ENCODE measurements around the gene TRPM7.
"Not testable (repeated sequence)": the region's sequence is repeated elsewhere in the genome, so short reads cannot be mapped to it uniquely, and the experiment has no call there.

TRPM7 gene

GRCh38 chr15:50633653-50634052, 52.9 kb downstream of the TRPM7 start:
- TF ChIP-seq PAX5 (IDR thresholded peaks at IDR 0.05; ENCODE audit: insufficient read depth, low read length, severe bottlenecking): no peak
- no peak for TF ChIP-seq POLR2AphosphoS5 (IDR thresholded peaks at IDR 0.05; ENCODE audit: low read depth, low read length)
- no peak for TF ChIP-seq SPI1 (IDR thresholded peaks at IDR 0.05; ENCODE audit: low read depth, low read length)
- no peak for TF ChIP-seq POU2F2 (IDR thresholded peaks at IDR 0.05; ENCODE audit: low read depth, low read length)
- no peak for TF ChIP-seq TAF1 (IDR thresholded peaks at IDR 0.05; ENCODE audit: low read depth, low read length)
- no peak for TF ChIP-seq POLR2A (IDR thresholded peaks at IDR 0.05; ENCODE audit: low read depth, low read length)
- no peak for DNase-seq (ENCODE audit: insufficient read length, low spot score)
- no peak for FAIRE-seq

GRCh38 chr15:50628421-50628820, 58.2 kb downstream of the TRPM7 start:
- no peak for DNase-seq (ENCODE audit: insufficient read length, low spot score)
- TF ChIP-seq TAF1 (IDR thresholded peaks at IDR 0.05; ENCODE audit: low read depth, low read length): no peak
- TF ChIP-seq POLR2A (IDR thresholded peaks at IDR 0.05; ENCODE audit: low read depth, low read length): no peak
- no peak for TF ChIP-seq SPI1 (IDR thresholded peaks at IDR 0.05; ENCODE audit: low read depth, low read length)
- TF ChIP-seq POLR2AphosphoS5 (IDR thresholded peaks at IDR 0.05; ENCODE audit: low read depth, low read length): no peak
- no peak for TF ChIP-seq PAX5 (IDR thresholded peaks at IDR 0.05; ENCODE audit: insufficient read depth, low read length, severe bottlenecking)
- TF ChIP-seq POU2F2 (IDR thresholded peaks at IDR 0.05; ENCODE audit: low read depth, low read length): no peak
- no peak for FAIRE-seq

- DNase-seq (ENCODE audit: insufficient read length, low spot score) (no peak), FAIRE-seq (no peak)
- TF ChIP-seq POU2F2 (IDR thresholded peaks at IDR 0.05; ENCODE audit: low read depth, low read length): no peak
- TF ChIP-seq TAF1 (IDR thresholded peaks at IDR 0.05; ENCODE audit: low read depth, low read length): no peak
- TF ChIP-seq POLR2AphosphoS5 (IDR thresholded peaks at IDR 0.05; ENCODE audit: low read depth, low read length): no peak
- no peak for TF ChIP-seq POLR2A (IDR thresholded peaks at IDR 0.05; ENCODE audit: low read depth, low read length)
- no peak for TF ChIP-seq SPI1 (IDR thresholded peaks at IDR 0.05; ENCODE audit: low read depth, low read length)
- TF ChIP-seq PAX5 (IDR thresholded peaks at IDR 0.05; ENCODE audit: insufficient read depth, low read length, severe bottlenecking): no peak
These were observed 59.1 kb downstream of the TRPM7 start for GRCh38 chr15:50627351-50628055.

DNA sequence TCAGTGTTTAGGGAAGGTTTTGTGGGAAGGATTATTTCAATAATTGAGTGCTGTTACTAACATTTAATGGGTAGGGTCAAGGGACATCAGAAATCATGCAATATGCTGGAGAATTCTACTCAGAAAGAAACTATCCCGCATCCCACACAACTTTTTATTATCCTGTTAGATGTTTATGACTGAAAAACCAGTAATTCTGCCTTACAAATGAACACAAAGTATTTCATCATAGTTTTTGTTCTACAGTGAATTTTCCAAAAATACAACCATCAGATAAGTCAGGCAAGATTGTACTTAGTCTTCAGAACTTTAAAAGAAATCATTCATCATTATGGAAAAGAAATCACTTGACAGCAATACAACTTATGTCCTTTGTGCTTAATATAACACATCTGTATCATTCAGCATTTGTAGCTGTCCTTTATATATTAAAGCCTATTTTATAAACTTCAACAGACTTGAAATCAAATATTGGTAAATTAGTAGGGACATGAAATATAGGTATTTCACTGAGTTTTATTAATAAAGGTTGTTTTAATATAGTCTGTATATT, 61.9 kb downstream of the TRPM7 start:
- TF ChIP-seq POLR2A (IDR thresholded peaks at IDR 0.05; ENCODE audit: low read depth, low read length) (no peak), POU2F2 (IDR thresholded peaks at IDR 0.05; ENCODE audit: low read depth, low read length) (no peak), PAX5 (IDR thresholded peaks at IDR 0.05; ENCODE audit: insufficient read depth, low read length, severe bottlenecking) (no peak), TAF1 (IDR thresholded peaks at IDR 0.05; ENCODE audit: low read depth, low read length) (no peak), SPI1 (IDR thresholded peaks at IDR 0.05; ENCODE audit: low read depth, low read length) (no peak), POLR2AphosphoS5 (IDR thresholded peaks at IDR 0.05; ENCODE audit: low read depth, low read length) (no peak)
- FAIRE-seq (no peak), DNase-seq (ENCODE audit: insufficient read length, low spot score) (no peak)

GRCh38 chr15:50622361-50622943, 64.1 kb downstream of the TRPM7 start:
- not testable (repeated sequence) for DNase-seq (ENCODE audit: insufficient read length, low spot score); FAIRE-seq

GRCh38 chr15:50616960-50617359, 69.6 kb downstream of the TRPM7 start:
- DNase-seq (ENCODE audit: insufficient read length, low spot score); FAIRE-seq: not testable (repeated sequence)

DNA sequence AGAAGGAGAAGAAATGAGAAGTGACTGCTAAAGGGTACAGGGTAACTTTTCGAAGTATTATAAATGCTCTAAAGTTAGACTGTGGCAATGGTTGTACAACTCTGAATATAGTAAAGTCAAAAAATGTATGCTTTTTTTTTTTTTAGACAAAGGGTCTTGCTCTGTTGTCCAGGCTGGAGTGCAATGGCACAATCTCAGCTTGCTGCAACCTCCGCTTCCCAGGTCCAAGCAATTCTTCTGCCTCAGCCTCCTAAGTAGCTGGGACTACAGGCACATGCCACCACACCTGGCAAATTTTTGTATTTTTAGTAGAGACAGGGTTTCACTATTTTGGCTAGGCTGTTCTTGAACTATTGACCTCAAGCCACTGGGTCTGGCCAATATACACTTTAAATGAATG, 70.0 kb downstream of the TRPM7 start:
- FAIRE-seq: not testable (repeated sequence)

GRCh38 chr15:50613600-50613999, 73.0 kb downstream of the TRPM7 start:
- no peak for FAIRE-seq

More for the DNA sequence above, 70.0 kb downstream of the TRPM7 start:
- DNase-seq (ENCODE audit: insufficient read length, low spot score): not testable (repeated sequence)

DNA sequence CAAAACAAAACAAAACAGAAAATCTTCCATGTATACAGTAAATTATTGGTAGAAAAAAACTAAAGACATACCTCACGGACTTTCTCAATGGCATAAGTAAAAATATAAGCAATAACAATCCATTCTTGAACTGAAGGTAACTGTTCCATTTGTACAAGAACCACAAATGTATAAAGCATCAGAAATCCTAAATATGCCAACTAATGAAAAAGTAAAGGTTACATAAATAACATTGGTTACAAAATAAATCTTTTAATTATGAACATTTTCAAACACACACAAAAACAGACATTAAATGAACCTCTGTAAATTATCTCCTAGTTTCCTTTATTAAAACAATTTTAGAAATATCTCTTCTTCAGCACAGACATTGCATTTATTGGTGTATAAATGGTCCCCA, 79.5 kb downstream of the TRPM7 start:
- TF ChIP-seq POLR2AphosphoS5 (IDR thresholded peaks at IDR 0.05; ENCODE audit: low read depth, low read length): no peak
- no peak for TF ChIP-seq POLR2A (IDR thresholded peaks at IDR 0.05; ENCODE audit: low read depth, low read length)
- TF ChIP-seq SPI1 (IDR thresholded peaks at IDR 0.05; ENCODE audit: low read depth, low read length): no peak
- TF ChIP-seq PAX5 (IDR thresholded peaks at IDR 0.05; ENCODE audit: insufficient read depth, low read length, severe bottlenecking): no peak
- TF ChIP-seq POU2F2 (IDR thresholded peaks at IDR 0.05; ENCODE audit: low read depth, low read length): no peak
- TF ChIP-seq TAF1 (IDR thresholded peaks at IDR 0.05; ENCODE audit: low read depth, low read length): no peak
- DNase-seq (ENCODE audit: insufficient read length, low spot score): no peak
- FAIRE-seq: no peak

More at GRCh38 chr15:50613600-50613999, 73.0 kb downstream of the TRPM7 start:
- no peak for DNase-seq (ENCODE audit: insufficient read length, low spot score)
- no peak for TF ChIP-seq POLR2A (IDR thresholded peaks at IDR 0.05; ENCODE audit: low read depth, low read length)
- TF ChIP-seq SPI1 (IDR thresholded peaks at IDR 0.05; ENCODE audit: low read depth, low read length): no peak
- no peak for TF ChIP-seq POU2F2 (IDR thresholded peaks at IDR 0.05; ENCODE audit: low read depth, low read length)
- TF ChIP-seq PAX5 (IDR thresholded peaks at IDR 0.05; ENCODE audit: insufficient read depth, low read length, severe bottlenecking): no peak
- TF ChIP-seq TAF1 (IDR thresholded peaks at IDR 0.05; ENCODE audit: low read depth, low read length): no peak
- no peak for TF ChIP-seq POLR2AphosphoS5 (IDR thresholded peaks at IDR 0.05; ENCODE audit: low read depth, low read length)

DNA sequence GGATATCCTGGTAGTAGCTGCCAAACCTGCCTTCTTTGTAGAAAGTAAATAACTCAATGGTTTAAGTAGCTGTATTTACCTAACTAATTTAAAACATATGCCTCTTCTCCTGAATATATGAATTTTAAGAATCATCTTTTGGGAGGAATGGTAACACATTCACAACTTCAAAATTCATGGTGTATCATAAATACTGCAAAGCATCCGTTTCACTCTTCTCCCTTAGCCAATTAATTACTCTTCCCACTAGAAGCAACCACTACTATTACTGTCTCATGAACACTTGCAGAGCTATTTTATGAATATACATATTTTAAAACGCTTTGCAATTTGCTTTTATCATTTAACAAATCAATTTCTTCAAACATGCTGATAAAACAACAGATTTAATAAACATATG, 81.1 kb downstream of the TRPM7 start:
- TF ChIP-seq POLR2A (IDR thresholded peaks at IDR 0.05; ENCODE audit: low read depth, low read length) (no peak), PAX5 (IDR thresholded peaks at IDR 0.05; ENCODE audit: insufficient read depth, low read length, severe bottlenecking) (no peak), SPI1 (IDR thresholded peaks at IDR 0.05; ENCODE audit: low read depth, low read length) (no peak), TAF1 (IDR thresholded peaks at IDR 0.05; ENCODE audit: low read depth, low read length) (no peak), POU2F2 (IDR thresholded peaks at IDR 0.05; ENCODE audit: low read depth, low read length) (no peak), POLR2AphosphoS5 (IDR thresholded peaks at IDR 0.05; ENCODE audit: low read depth, low read length) (no peak)
- FAIRE-seq (no peak), DNase-seq (ENCODE audit: insufficient read length, low spot score) (no peak)

GRCh38 chr15:50602028-50602427, 84.6 kb downstream of the TRPM7 start:
- FAIRE-seq; DNase-seq (ENCODE audit: insufficient read length, low spot score): not testable (repeated sequence)

Measured in GM12891 (cell line).